CD4-positive, alpha-beta T cell treated with Interleukin-1 beta for 1 hour (primary cell): Measurements from ENCODE around the gene CYP2C19.
"Not testable (repeated sequence)": the region's sequence is repeated elsewhere in the genome, so short reads cannot be mapped to it uniquely, and the experiment has no call there.

ENCODE experiments used
- DNase-seq, 2 donors: peaks; one replicate each; pipeline ENCODE4 v3.0.0-alpha.2; 2020 to 2022

CYP2C19 gene

GRCh38 chr10:94762393-94762792 is at the start of gene CYP2C19:
Gene CYP2C19, plus strand, starts transcription at chr10:94762681. Its CDS starts 25 bp downstream, at chr10:94762706.
- DNase-seq, result no peak

GRCh38 chr10:94725871-94726270 is 36.6 kb upstream of the CYP2C19 start:
- no peak for DNase-seq

GRCh38 chr10:94735197-94735596 is 27.3 kb upstream of the CYP2C19 start:
- DNase-seq, result no peak

GRCh38 chr10:94738588-94738987 is 23.9 kb upstream of the CYP2C19 start:
- DNase-seq, result no peak

GRCh38 chr10:94747137-94747536 is 15.3 kb upstream of the CYP2C19 start:
- no peak for DNase-seq

GRCh38 chr10:94747838-94748237 is 14.6 kb upstream of the CYP2C19 start:
- DNase-seq, result no peak

- DNase-seq, result no peak
These were observed 4.6 kb upstream of the CYP2C19 start for GRCh38 chr10:94757916-94758315.

GRCh38 chr10:94760586-94761178 is 1.8 kb upstream of the CYP2C19 start:
- DNase-seq, result no peak

GRCh38 chr10:94775425-94775824 is 12.9 kb downstream of the CYP2C19 start:
- not testable (repeated sequence) for DNase-seq

GRCh38 chr10:94777886-94778458 is 15.5 kb downstream of the CYP2C19 start:
- DNase-seq, result no peak

- DNase-seq, result no peak
These were observed 18.4 kb downstream of the CYP2C19 start for GRCh38 chr10:94780844-94781243.

GRCh38 chr10:94784256-94784655 is 21.8 kb downstream of the CYP2C19 start:
- DNase-seq, result no peak

GRCh38 chr10:94785211-94785610 is 22.7 kb downstream of the CYP2C19 start:
- DNase-seq, result no peak

GRCh38 chr10:94800551-94800950 is 38.1 kb downstream of the CYP2C19 start:
- DNase-seq, result not testable (repeated sequence)

GRCh38 chr10:94803307-94803706 is 40.8 kb downstream of the CYP2C19 start:
- no peak for DNase-seq

- not testable (repeated sequence) for DNase-seq
These were observed 67.5 kb downstream of the CYP2C19 start for GRCh38 chr10:94830025-94830424.

GRCh38 chr10:94846204-94846603 is 83.7 kb downstream of the CYP2C19 start:
- no peak for DNase-seq

- DNase-seq, result no peak
These were observed 88.3 kb downstream of the CYP2C19 start for GRCh38 chr10:94850766-94851165.

GRCh38 chr10:94851263-94851662 is 88.8 kb downstream of the CYP2C19 start:
- no peak for DNase-seq

GRCh38 chr10:94852438-94852837 is 90.0 kb downstream of the CYP2C19 start:
- no peak for DNase-seq

GRCh38 chr10:94853065-94853464 is 90.6 kb downstream of the CYP2C19 start:
- DNase-seq, result no peak

- no peak for DNase-seq
These were observed 95.5 kb downstream of the CYP2C19 start for GRCh38 chr10:94858005-94858404.

- DNase-seq, result no peak
These were observed 96.6 kb downstream of the CYP2C19 start for GRCh38 chr10:94859086-94859485.

- no peak for DNase-seq
These were observed 116.2 kb downstream of the CYP2C19 start for GRCh38 chr10:94878649-94879048.

- DNase-seq, result no peak
These were observed 116.7 kb downstream of the CYP2C19 start for GRCh38 chr10:94879214-94879613.
